Astrocyte of the hippocampus (primary cell): Measurements from ENCODE around the gene RESF1.
"Not testable (repeated sequence)": the region's sequence is repeated elsewhere in the genome, so short reads cannot be mapped to it uniquely, and the experiment has no call there.

Experiments used
- DNase-seq: peaks from one replicate; pipeline ENCODE4 v3.0.0; 2011; ENCODE audit warnings: low read depth, low spot score

The RESF1 gene, protein sequence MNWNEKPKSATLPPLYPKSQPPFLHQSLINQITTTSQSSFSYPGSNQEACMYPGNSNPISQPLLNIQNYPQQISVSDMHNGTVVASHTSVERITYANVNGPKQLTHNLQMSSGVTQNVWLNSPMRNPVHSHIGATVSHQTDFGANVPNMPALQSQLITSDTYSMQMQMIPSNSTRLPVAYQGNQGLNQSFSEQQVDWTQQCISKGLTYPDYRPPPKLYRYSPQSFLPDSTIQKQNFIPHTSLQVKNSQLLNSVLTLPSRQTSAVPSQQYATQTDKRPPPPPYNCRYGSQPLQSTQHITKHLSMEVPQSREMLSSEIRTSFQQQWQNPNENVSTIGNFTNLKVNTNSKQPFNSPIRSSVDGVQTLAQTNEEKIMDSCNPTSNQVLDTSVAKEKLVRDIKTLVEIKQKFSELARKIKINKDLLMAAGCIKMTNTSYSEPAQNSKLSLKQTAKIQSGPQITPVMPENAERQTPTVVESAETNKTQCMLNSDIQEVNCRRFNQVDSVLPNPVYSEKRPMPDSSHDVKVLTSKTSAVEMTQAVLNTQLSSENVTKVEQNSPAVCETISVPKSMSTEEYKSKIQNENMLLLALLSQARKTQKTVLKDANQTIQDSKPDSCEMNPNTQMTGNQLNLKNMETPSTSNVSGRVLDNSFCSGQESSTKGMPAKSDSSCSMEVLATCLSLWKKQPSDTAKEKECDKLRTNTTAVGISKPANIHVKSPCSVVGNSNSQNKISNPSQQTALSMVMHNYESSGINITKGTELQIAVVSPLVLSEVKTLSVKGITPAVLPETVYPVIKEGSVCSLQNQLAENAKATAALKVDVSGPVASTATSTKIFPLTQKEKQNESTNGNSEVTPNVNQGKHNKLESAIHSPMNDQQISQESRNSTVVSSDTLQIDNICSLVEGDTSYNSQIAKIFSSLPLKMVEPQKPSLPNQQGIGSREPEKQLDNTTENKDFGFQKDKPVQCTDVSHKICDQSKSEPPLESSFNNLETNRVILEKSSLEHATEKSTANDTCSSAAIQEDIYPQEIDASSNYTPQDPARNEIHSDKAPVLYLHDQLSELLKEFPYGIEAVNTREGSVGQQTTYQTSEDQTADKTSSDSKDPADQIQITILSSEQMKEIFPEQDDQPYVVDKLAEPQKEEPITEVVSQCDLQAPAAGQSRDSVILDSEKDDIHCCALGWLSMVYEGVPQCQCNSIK (N-terminal part only)

GRCh38 chr12:31959161-31959700 lies at the start of gene RESF1:
Gene RESF1 (plus strand): TSS chr12:31959415. CDS start chr12:31980956, 21,541 bp downstream.
- DNase-seq = peak; percentile 94

GRCh38 chr12:31914927-31915326 lies 44.3 kb upstream of the RESF1 start:
- no peak for DNase-seq

- no peak for DNase-seq
These were observed 43.8 kb upstream of the RESF1 start for GRCh38 chr12:31915446-31915845.

DNA sequence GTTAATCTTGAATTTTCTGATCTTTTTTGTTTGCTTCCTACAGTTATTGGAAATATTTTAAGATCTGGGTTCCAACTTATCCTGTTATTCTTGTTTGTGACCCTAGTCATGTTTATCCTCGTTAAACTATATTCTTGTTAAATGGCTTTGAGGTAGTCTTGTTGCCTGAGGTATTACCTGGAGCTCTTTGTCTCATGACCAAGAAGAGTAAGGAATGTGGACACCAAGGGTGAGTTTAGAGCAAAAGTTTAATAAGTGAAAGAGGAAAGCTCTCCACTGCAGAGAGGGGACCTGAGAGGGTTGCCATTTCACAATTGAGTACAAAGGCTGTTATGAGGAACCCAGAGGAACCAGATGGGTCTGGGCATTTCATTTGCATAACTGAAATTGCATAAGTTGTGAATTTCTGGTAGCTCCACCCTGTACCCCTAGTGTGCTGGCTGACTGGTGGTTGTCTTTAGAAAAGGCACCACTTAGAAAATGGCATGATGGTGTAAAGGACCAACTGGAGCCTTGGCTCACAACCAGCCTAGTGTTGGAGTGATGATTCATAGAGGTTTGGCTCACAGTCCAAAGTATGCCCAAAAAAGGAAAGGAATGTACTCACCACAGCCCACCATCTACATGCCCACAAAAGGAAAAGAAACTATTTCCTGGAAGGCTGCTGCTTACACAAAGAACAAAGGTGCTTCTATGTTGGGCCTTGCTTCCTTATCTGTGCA lies 36.7 kb upstream of the RESF1 start:
- DNase-seq = peak; percentile 66

- DNase-seq = no peak
These were observed 36.2 kb upstream of the RESF1 start for GRCh38 chr12:31923063-31923412.

GRCh38 chr12:31928246-31929026 lies 30.8 kb upstream of the RESF1 start:
- DNase-seq = no peak

- no peak for DNase-seq
These were observed 30.1 kb upstream of the RESF1 start for GRCh38 chr12:31929027-31929526.

DNA sequence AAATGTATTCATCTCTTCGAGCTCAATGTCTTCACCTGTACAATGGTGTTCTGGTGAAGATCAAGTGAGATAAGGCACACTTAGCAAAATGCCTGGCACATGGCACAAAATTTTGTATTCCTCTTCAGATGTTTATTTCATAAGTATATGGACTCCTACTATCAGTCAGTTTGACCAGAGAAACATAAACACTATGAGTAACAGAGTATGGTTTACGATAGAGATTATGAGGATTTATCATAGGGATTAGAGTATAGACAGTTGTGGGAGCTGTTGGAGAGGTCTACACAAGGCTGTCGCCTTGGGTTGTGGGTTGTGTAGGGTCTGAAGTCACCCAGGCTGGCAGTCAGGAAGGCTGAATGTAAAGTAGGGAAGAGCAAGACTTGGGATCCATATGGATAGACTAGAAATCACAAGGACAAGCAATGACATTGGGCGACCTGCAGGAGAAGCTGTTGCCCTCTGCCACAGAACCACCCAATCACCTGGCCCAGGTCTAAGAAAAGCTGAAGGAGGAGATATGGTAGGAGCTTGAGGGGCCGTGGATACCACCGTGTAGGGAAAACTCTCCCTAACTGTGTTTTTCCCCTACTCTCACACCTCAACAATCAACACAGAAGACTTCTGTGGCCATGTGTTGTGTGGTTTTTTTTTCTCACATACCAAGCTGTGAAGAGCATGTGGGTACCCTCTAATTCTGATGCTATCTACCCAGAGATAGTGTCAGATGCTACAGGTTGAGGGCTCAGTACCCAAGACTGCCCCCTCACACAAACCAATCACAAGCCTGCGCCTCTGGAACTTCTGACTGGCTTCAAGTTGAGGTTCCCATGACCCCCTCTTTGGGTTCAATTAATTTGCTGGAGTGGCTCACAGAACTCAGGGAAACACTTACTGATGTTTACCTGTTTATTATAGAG lies 27.2 kb upstream of the RESF1 start:
- no peak for DNase-seq

- DNase-seq = no peak
These were observed 14.9 kb upstream of the RESF1 start for GRCh38 chr12:31944299-31944698.

DNA sequence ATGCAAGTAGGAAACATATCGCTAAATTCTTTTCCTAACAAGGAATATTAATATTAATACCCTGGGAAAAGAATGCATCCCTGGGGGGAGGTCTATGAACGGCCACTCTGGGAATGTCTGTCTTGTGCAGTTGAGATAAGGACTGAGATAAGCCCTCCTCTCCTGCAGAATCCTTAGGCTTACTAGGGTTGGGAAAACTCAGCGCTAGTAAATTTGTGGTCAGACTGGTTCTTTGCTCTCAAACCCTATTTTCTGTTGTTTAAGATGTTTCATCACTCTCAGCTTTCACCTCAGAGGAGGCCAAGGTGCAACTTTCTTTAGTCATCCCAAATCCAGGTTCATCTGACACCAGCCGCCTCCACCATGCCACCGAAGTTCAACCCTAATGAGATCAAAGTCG lies 11.2 kb upstream of the RESF1 start:
- no peak for DNase-seq

DNA sequence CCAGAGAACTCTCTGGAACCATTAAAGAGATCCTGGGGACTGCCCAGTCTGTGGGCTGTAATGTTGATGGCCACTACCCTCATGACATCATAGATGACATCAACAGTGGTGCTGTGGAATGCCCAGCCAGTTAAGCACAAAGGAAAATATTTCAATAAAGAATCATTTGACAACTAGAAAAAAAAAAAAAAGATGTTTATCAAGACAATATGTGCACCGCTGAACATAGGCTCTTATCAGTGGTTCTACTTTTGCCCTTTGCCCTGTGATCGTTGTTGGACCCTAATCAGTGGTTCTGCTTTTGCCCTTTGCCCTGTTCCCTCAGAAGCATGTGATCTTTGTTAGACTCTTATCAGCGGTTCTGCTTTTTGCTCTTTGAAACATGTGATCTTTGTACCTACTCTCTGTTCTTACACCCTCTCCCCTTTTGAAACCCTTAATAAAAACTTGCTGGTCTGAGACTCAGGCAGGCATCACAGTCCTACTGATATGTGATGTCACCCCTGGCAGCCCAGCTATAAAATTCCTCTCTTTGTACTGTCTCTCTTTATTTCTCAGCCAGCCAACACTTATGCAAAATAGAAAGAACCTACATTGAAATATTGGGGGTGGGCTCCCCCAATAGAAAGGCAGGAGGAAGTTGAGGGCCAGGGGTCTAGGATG lies 10.4 kb upstream of the RESF1 start:
- DNase-seq = not testable (repeated sequence)

GRCh38 chr12:31950088-31950487 lies 9.1 kb upstream of the RESF1 start:
- no peak for DNase-seq

GRCh38 chr12:31950492-31950891 lies 8.7 kb upstream of the RESF1 start:
- no peak for DNase-seq

DNA sequence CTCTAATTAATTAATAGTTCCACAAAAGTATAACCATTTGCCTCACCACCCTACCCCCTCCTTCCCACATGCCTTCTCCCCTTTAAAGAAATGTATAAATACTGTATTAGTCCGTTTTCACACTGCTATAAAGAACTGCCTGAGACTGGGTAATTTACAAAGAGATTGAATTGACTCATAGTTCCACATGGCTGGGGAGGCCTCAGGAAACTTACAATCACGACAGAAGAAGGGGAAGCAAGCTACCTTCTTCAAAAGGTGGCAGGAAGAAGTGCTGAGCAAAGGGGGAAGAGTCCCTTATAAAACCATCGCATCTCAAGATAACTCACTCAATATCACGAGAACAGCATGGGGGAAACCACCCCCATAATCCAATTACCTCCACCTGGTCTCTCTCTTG lies 8.2 kb upstream of the RESF1 start:
- no peak for DNase-seq

GRCh38 chr12:31951939-31952338 lies 7.3 kb upstream of the RESF1 start:
- DNase-seq = no peak

DNA sequence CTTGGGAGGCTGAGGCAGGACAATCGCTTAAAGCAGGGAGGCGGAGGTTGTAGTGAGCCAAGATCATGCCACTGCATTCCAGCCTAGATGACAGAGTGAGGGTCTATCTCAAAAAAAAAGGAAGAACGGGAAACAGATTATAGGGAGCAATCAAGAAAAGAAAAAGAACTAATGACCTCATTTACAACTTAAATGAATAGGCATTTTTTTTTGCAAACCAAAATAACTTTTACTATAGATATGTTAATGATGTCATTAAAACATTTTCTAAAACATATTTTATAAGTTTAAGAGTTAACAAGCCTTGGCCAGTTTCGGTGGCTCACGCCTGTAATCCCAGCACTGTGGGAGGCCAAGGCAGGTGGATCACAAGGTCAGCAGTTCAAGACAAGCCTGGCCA lies 6.8 kb upstream of the RESF1 start:
- DNase-seq = no peak

GRCh38 chr12:31954925-31955858 lies 4.0 kb upstream of the RESF1 start:
- DNase-seq = no peak
